Neural cell (in vitro differentiated cells): Measurements from ENCODE around the gene SRRM2. TPM values are rescaled to one million over a fixed set of nuclear protein-coding genes. Genes with fewer than 3 reads are reported as not detected.

Source experiments
- H2AFZ ChIP-seq: fragments of 200-600, 300-800 bp; sonication (generic), shearing (Covaris generic); 2 replicates; pipeline ENCODE4 v1.6.0; 2014; ENCODE audit warnings: low read depth, mild to moderate bottlenecking, antibody characterized with exemption, low read length, moderate library complexity
- H3F3A ChIP-seq: fragments of 200-600 bp; shearing (Covaris generic); 2 replicates; pipeline ENCODE4 v1.6.1; 2016; ENCODE audit warnings: mild to moderate bottlenecking, moderate library complexity, mixed read lengths, antibody characterized with exemption, low read length; ENCODE audit not compliant: insufficient read depth, poor library complexity, severe bottlenecking
- H3K27ac ChIP-seq: fragments of 200-600, 300-800 bp; sonication (generic), shearing (Covaris generic); 2 replicates; pipeline ENCODE4 v1.5.1; 2014; ENCODE audit warnings: mild to moderate bottlenecking, low read length, moderate library complexity
- H3K27me3 ChIP-seq: fragments of 300-800, 200-600 bp; sonication (generic), shearing (Covaris generic); 2 replicates; pipeline ENCODE4 v1.6.0; 2014; ENCODE audit warnings: mild to moderate bottlenecking, low read depth, low read length, moderate library complexity; ENCODE audit not compliant: insufficient read depth
- H3K36me3 ChIP-seq: fragments of 300-800, 200-600 bp; sonication (generic), shearing (Covaris generic); 2 replicates; pipeline ENCODE4 v1.5.1; 2014; ENCODE audit warnings: mild to moderate bottlenecking, antibody characterized with exemption, low read length, moderate library complexity; ENCODE audit not compliant: insufficient read depth
- H3K4me2 ChIP-seq: fragments of 300-800, 200-600 bp; sonication (generic), shearing (Covaris generic); 2 replicates; pipeline ENCODE4 v1.6.0; 2014; ENCODE audit warnings: mild to moderate bottlenecking, low read length
- H3K4me3 ChIP-seq: fragments of 300-800, 200-600 bp; sonication (generic), shearing (Covaris generic); 2 replicates; pipeline ENCODE4 v1.5.1; 2014; ENCODE audit warnings: mild to moderate bottlenecking, low read length, moderate library complexity
- H3K79me2 ChIP-seq: fragments of 200-600 bp; shearing (Covaris generic); replicated peaks from 2 replicates; pipeline ENCODE4 v1.6.0; 2014; ENCODE audit warnings: mild to moderate bottlenecking, low read length, moderate library complexity; ENCODE audit not compliant: insufficient read depth
- H3K9ac ChIP-seq: fragments of 300-800, 200-600 bp; sonication (generic), shearing (Covaris generic); 2 replicates; pipeline ENCODE4 v1.6.1; 2016; ENCODE audit warnings: mild to moderate bottlenecking, low read length, mixed read lengths
- H3K9me2 ChIP-seq: fragments of 200-600 bp; shearing (Covaris generic); 2 replicates; pipeline ENCODE4 v1.6.1; 2016; ENCODE audit warnings: mild to moderate bottlenecking, low read length, mixed read lengths; ENCODE audit not compliant: insufficient read depth
- H3K9me3 ChIP-seq: fragments of 200-600, 300-800 bp; sonication (generic), shearing (Covaris generic); 2 replicates; pipeline ENCODE4 v1.6.1; 2016; ENCODE audit warnings: mild to moderate bottlenecking, mixed run types, low read length, moderate library complexity, mixed read lengths
- H4K20me1 ChIP-seq: fragments of 200-600 bp; shearing (Covaris generic); 2 replicates; pipeline ENCODE4 v1.6.1; 2016; ENCODE audit warnings: mild to moderate bottlenecking, mixed run types; ENCODE audit not compliant: insufficient read depth
- CTCF ChIP-seq: fragments of 450-650 bp; IDR thresholded peaks from 2 replicates; pipeline ENCODE4 v1.5.1; 2014; ENCODE audit warnings: antibody characterized with exemption, mild to moderate bottlenecking, moderate library complexity; ENCODE audit not compliant: poor library complexity, severe bottlenecking
- EP300 ChIP-seq: fragments of 450-650 bp; conservative IDR thresholded peaks from 2 replicates; pipeline ENCODE4 v1.6.1; 2014; ENCODE audit warnings: antibody characterized with exemption, mild to moderate bottlenecking, moderate library complexity; ENCODE audit not compliant: poor library complexity, severe bottlenecking
- EZH2 ChIP-seq: fragments of 200-600, 300-800 bp; shearing (Covaris generic), sonication (generic); IDR thresholded peaks from 2 replicates; pipeline ENCODE4 v1.6.1; 2014; ENCODE audit warnings: antibody characterized with exemption, low read length, borderline replicate concordance, mild to moderate bottlenecking; ENCODE audit not compliant: insufficient read depth, poor library complexity, severe bottlenecking
- MXI1 ChIP-seq: fragments of 450-650 bp; conservative IDR thresholded peaks from 2 replicates; pipeline ENCODE4 v1.6.1; 2014; ENCODE audit warnings: antibody characterized with exemption, mild to moderate bottlenecking; ENCODE audit not compliant: poor library complexity, severe bottlenecking
- POLR2AphosphoS5 ChIP-seq: IDR thresholded peaks from 2 replicates; pipeline ENCODE4 v1.6.1; 2012
- RAD21 ChIP-seq: fragments of 450-650 bp; conservative IDR thresholded peaks from 2 replicates; pipeline ENCODE4 v1.6.1; 2014; ENCODE audit warnings: antibody characterized with exemption, mild to moderate bottlenecking, moderate library complexity
- REST ChIP-seq: IDR thresholded peaks from 2 replicates; pipeline ENCODE4 v1.6.1; 2012; ENCODE audit warnings: borderline replicate concordance
- SMC3 ChIP-seq: fragments of 450-650 bp; conservative IDR thresholded peaks from 2 replicates; pipeline ENCODE4 v1.6.1; 2014; ENCODE audit warnings: antibody characterized with exemption, mild to moderate bottlenecking, moderate library complexity; ENCODE audit not compliant: poor library complexity
- TAF1 ChIP-seq: IDR thresholded peaks from 2 replicates; pipeline ENCODE4 v1.6.1; 2012; ENCODE audit warnings: low read depth
- polyA plus RNA-seq: library from polyadenylated mRNA; depleted of rRNA; stranded (reverse); fragments of >200 nt; gene quantifications from 2 replicates; pipeline ENCODE4 v1.2.3, GENCODE V29; 2014

Gene SRRM2
- polyA plus RNA-seq, 1 donor from 2014 or later = 40.0 TPM

- Histone ChIP-seq H4K20me1 (no peaks in the 10 kb centered on the region), H3K9me2 (no peaks in the 10 kb centered on the region), H3K27me3 (no peaks in the 10 kb centered on the region), H3K9ac (no peak overlapping the region), H3K4me2 (no peak overlapping the region), H3K9me3 (no peaks in the 10 kb centered on the region), H3F3A (no peaks in the 10 kb centered on the region), H3K4me3 (no peak overlapping the region), H2AFZ (no peak overlapping the region), H3K27ac (no peak overlapping the region), H3K79me2 (no peaks in the 10 kb centered on the region), H3K36me3 (no peaks in the 10 kb centered on the region)
- no peak for TF ChIP-seq TAF1
- no peak for TF ChIP-seq MXI1
- no peak for TF ChIP-seq CTCF
- TF ChIP-seq EP300 = no peak
- no peak for TF ChIP-seq SMC3
- TF ChIP-seq REST = no peak
- no peak for TF ChIP-seq EZH2
- no peak for TF ChIP-seq POLR2AphosphoS5
- no peak for TF ChIP-seq RAD21
These were observed 7.1 kb upstream of the SRRM2 start for GRCh38 chr16:2745116-2745890.

GRCh38 chr16:2745961-2746360, 6.5 kb upstream of the SRRM2 start:
- Histone ChIP-seq H3K9me3 (no peaks in the 10 kb centered on the region), H3K27me3 (no peaks in the 10 kb centered on the region), H3K9ac (no peak overlapping the region), H4K20me1 (no peaks in the 10 kb centered on the region), H3K4me3 (no peak overlapping the region), H3K4me2 (no peak overlapping the region), H3K36me3 (no peaks in the 10 kb centered on the region), H2AFZ (no peak overlapping the region), H3K79me2 (peaks cover 3% of the 10 kb centered on the region), H3K27ac (no peak overlapping the region), H3K9me2 (no peaks in the 10 kb centered on the region), H3F3A (no peaks in the 10 kb centered on the region)
- TF ChIP-seq CTCF (no peak), EP300 (no peak), REST (no peak), EZH2 (no peak), MXI1 (no peak)
